ENCODE results near the gene ITGB7. TPM values are rescaled to one million over a fixed set of nuclear protein-coding genes. Genes with fewer than 3 reads are reported as not detected.

ITGB7 gene
- total RNA-seq, 4 donors from 2014 or later: 6.5 to 13.2 (median 7.8) TPM

GRCh38 chr12:53227836-53228235, 20.8 kb upstream of the ITGB7 start:
- intact Hi-C loops (cut with DNase I; ENCODE audit: low total_unique reads): no loop called here
- no peak for TF ChIP-seq POLR2A (IDR thresholded peaks at IDR 0.05)
- TF ChIP-seq CTCF (IDR thresholded peaks at IDR 0.05): no peak

GRCh38 chr12:53227341-53227740, 20.3 kb upstream of the ITGB7 start:
- TF ChIP-seq CTCF (IDR thresholded peaks at IDR 0.05) (no peak), POLR2A (IDR thresholded peaks at IDR 0.05) (no peak)
- 92 to 94% methylated on average over 5 to 11 of the region's 11 CpGs for WGBS, 2 donors
- intact Hi-C loops (cut with DNase I; ENCODE audit: low total_unique reads): no loop called here
- DNase-seq (ENCODE audit: low spot score in 2 of 2): no peak
- no peak overlapping the region for H3K4me3 ChIP-seq (ENCODE audit: low read depth, poor library complexity, severe bottlenecking)

More at GRCh38 chr12:53227836-53228235, 20.8 kb upstream of the ITGB7 start:
- DNase-seq (ENCODE audit: low spot score in 2 of 2): no peak
- no peak overlapping the region for H3K4me3 ChIP-seq (ENCODE audit: low read depth, poor library complexity, severe bottlenecking)
- WGBS, 2 donors: 62 to 73% methylated on average over 1 of the region's 1 CpG

- 84 to 86% methylated on average over 4 of the region's 4 CpGs for WGBS, 2 donors
- no peak for DNase-seq (ENCODE audit: low spot score in 2 of 2)
- no peak overlapping the region for H3K4me3 ChIP-seq (ENCODE audit: low read depth, poor library complexity, severe bottlenecking)
- TF ChIP-seq CTCF (IDR thresholded peaks at IDR 0.05): no peak
- TF ChIP-seq POLR2A (IDR thresholded peaks at IDR 0.05): no peak
- intact Hi-C loops (cut with DNase I; ENCODE audit: low total_unique reads): no loop called here
Measured at GRCh38 chr12:53226815-53227214, 19.8 kb upstream of the ITGB7 start.

- H3K4me3 ChIP-seq (ENCODE audit: low read depth, poor library complexity, severe bottlenecking): no peak overlapping the region
- intact Hi-C loops (cut with DNase I; ENCODE audit: low total_unique reads): no loop called here
- WGBS, 2 donors: 56 to 57% methylated on average over 10 of the region's 10 CpGs
- TF ChIP-seq CTCF (IDR thresholded peaks at IDR 0.05) (no peak), POLR2A (IDR thresholded peaks at IDR 0.05) (no peak)
- no peak for DNase-seq (ENCODE audit: low spot score in 2 of 2)
Measured at GRCh38 chr12:53225635-53226424, 18.8 kb upstream of the ITGB7 start.

GRCh38 chr12:53224897-53225634, 18.0 kb upstream of the ITGB7 start:
- no peak for DNase-seq (ENCODE audit: low spot score in 2 of 2)
- no peak for TF ChIP-seq CTCF (IDR thresholded peaks at IDR 0.05)
- TF ChIP-seq POLR2A (IDR thresholded peaks at IDR 0.05): no peak
- H3K4me3 ChIP-seq (ENCODE audit: low read depth, poor library complexity, severe bottlenecking): no peak overlapping the region
- WGBS, 2 donors: 34 to 41% methylated on average over 10 of the region's 10 CpGs
- intact Hi-C loops (cut with DNase I; ENCODE audit: low total_unique reads): no loop called here

Measured in lower leg skin (tissue), 4 donors.